A549 (cell line): ENCODE results near the gene NEU3. TPM values are rescaled to one million over a fixed set of nuclear protein-coding genes. Genes with fewer than 3 reads are reported as not detected.
A peak's percentile ranks its signal among the peaks of the same experiment; 100 is the strongest.

Experiments
- ATAC-seq, 2 experiments: fragments of 200-7000 bp in 1 of 2; fragments of >200 bp in 1 of 2; cut with Nextera tagmentation in 1 of 2; cut with Tn5 transposase in 1 of 2; 3 replicates each; pipeline versions ENCODE4 v1.8.0 to v1.9.1; 2018 to 2020; ENCODE audit warnings: mild to moderate bottlenecking in 1 of 2, moderate library complexity in 1 of 2
- CTCF ChIA-PET: fragments of 300-600 bp; sonication (Branson Sonifier 250); formaldehyde crosslinking; extraction: SDS; loops from one replicate; lab custom pipeline; 2021; ENCODE audit warnings: antibody characterized with exemption, inconsistent platforms; lab: Yijun Ruan, JAX
- POLR2A ChIA-PET: fragments of 350-600 bp; formaldehyde crosslinking; extraction: SDS; loops from one replicate; lab custom pipeline; 2021; ENCODE audit warnings: antibody characterized with exemption, inconsistent platforms; lab: Yijun Ruan, JAX
- DNase-seq, 2 experiments: peaks; one replicate each; pipeline versions ENCODE4 v3.0.0 to v3.0.0-alpha.2; 2011 to 2016; ENCODE audit warnings: low read depth in 1 of 2, low spot score in 1 of 2
- FAIRE-seq: peaks from 2 replicates; lab custom pipeline; 2011; peaks lifted over from hg19 to GRCh38; lab: Jason Lieb, UNC
- H3K27ac ChIP-seq, 2 experiments: fragments of >200 bp; sonication (Bioruptor Twin); formaldehyde crosslinking; 3 replicates each; pipeline ENCODE4 v1.5.1; 2016 to 2017
- H3K4me1 ChIP-seq: fragments of >200 bp; sonication (Bioruptor Twin); formaldehyde crosslinking; 3 replicates; pipeline ENCODE4 v1.6.1; 2016
- H3K4me2 ChIP-seq: fragments of >200 bp; sonication (Bioruptor Twin); formaldehyde crosslinking; 3 replicates; pipeline ENCODE4 v1.6.1; 2016
- H3K4me3 ChIP-seq: fragments of >200 bp; sonication (Bioruptor Twin); formaldehyde crosslinking; 3 replicates; pipeline ENCODE4 v1.5.1; 2016
- H3K9me3 ChIP-seq: fragments of >200 bp; sonication (Bioruptor Twin); formaldehyde crosslinking; 3 replicates; pipeline ENCODE4 v1.6.1; 2016
- CBX2 ChIP-seq: fragments of 200-600 bp; sonication (generic); IDR thresholded peaks from 2 replicates; pipeline ENCODE4 v1.6.1; 2016; ENCODE audit warnings: low read depth, mild to moderate bottlenecking, borderline replicate concordance
- FOSB ChIP-seq: fragments of 250-450 bp; sonication (Bioruptor Pico); IDR thresholded peaks from 2 replicates; pipeline ENCODE4 v1.5.0; 2020; ENCODE audit warnings: mild to moderate bottlenecking, moderate library complexity
- JUN ChIP-seq, 2 experiments: fragments of >200 bp; sonication (Bioruptor Twin); formaldehyde crosslinking; IDR thresholded peaks; 2 replicates in 1 of 2; 3 replicates in 1 of 2; pipeline ENCODE4 v1.6.1; 2016 to 2017
- KDM1A ChIP-seq: fragments of 200-600 bp; sonication (generic); IDR thresholded peaks from 2 replicates; pipeline ENCODE4 v1.6.1; 2016; ENCODE audit warnings: low read depth, mild to moderate bottlenecking
- NPAS2 ChIP-seq: fragments of 250-450 bp; sonication (Bioruptor Pico); IDR thresholded peaks from 2 replicates; pipeline ENCODE4 v1.8.0; 2022; ENCODE audit warnings: mild to moderate bottlenecking, moderate library complexity, borderline replicate concordance
- NR3C1 ChIP-seq: fragments of >200 bp; sonication (Bioruptor Twin); formaldehyde crosslinking; IDR thresholded peaks from 3 replicates; pipeline ENCODE4 v1.6.1; 2017
- POLR2A ChIP-seq: IDR thresholded peaks from 2 replicates; pipeline ENCODE4 v1.6.1; 2012; ENCODE audit warnings: mild to moderate bottlenecking, low read length
- RAD21 ChIP-seq, 2 experiments: fragments of >200 bp in 1 of 2; sonication (Bioruptor Twin) in 1 of 2; formaldehyde crosslinking in 1 of 2; IDR thresholded peaks in 1 of 2; conservative IDR thresholded peaks in 1 of 2; 2 replicates in 1 of 2; 3 replicates in 1 of 2; pipeline ENCODE4 v1.6.1; 2012 to 2018; ENCODE audit warnings: inconsistent platforms in 1 of 2
- RCOR1 ChIP-seq: fragments of 150-350 bp; IDR thresholded peaks from 2 replicates; pipeline ENCODE4 v1.6.1; 2014; ENCODE audit warnings: antibody characterized with exemption, low read length, low read depth
- SMC3 ChIP-seq: fragments of >200 bp; sonication (Bioruptor Twin); formaldehyde crosslinking; IDR thresholded peaks from 3 replicates; pipeline ENCODE4 v1.6.1; 2018; ENCODE audit warnings: inconsistent platforms
- ZNF302 ChIP-seq: fragments of 250-450 bp; sonication (Bioruptor Pico); IDR thresholded peaks from 2 replicates; pipeline ENCODE4 v1.9.0; 2021; ENCODE audit warnings: inconsistent platforms, mild to moderate bottlenecking, moderate library complexity
- WGBS: methylation state at CpG from one replicate; pipeline ENCODE4 v1.1.6; 2017; ENCODE audit errors: missing lambda C conversion rate; 5-methylcytosine and 5-hydroxymethylcytosine counted together
- polyA plus RNA-seq, 4 experiments: library from polyadenylated mRNA; depleted of rRNA in 3 of 4; stranded (reverse); fragments of >200 nt; fragmentation: RNase III in 1 of 4; extraction: RNeasy Plus Mini Kit Qiagen cat#74134 plus additional on column Dnase treatment in 1 of 4; gene quantifications; 2 replicates in 3 of 4; 3 replicates in 1 of 4; pipeline ENCODE4 v1.2.3, GENCODE V29; 2011 to 2017
- TF ChIP-seq, protein P1 (sequence below): IDR thresholded peaks from 2 replicates; pipeline ENCODE4 v1.6.1; 2012; ENCODE audit warnings: low read depth, borderline replicate concordance
- TF ChIP-seq, protein P2 (sequence below): fragments of >200 bp; sonication (Bioruptor Twin); formaldehyde crosslinking; IDR thresholded peaks from 3 replicates; pipeline ENCODE4 v1.5.1; 2016
- TF ChIP-seq, protein P3 (sequence below): fragments of 200-600 bp; sonication (generic); IDR thresholded peaks from 2 replicates; pipeline ENCODE4 v1.6.1; 2016; ENCODE audit warnings: antibody characterized with exemption, mild to moderate bottlenecking, moderate library complexity

Gene NEU3
- polyA plus RNA-seq, 2 of the 4 experiments (the other 2 are of a cell fraction): 4.0 to 5.5 TPM

DNA sequence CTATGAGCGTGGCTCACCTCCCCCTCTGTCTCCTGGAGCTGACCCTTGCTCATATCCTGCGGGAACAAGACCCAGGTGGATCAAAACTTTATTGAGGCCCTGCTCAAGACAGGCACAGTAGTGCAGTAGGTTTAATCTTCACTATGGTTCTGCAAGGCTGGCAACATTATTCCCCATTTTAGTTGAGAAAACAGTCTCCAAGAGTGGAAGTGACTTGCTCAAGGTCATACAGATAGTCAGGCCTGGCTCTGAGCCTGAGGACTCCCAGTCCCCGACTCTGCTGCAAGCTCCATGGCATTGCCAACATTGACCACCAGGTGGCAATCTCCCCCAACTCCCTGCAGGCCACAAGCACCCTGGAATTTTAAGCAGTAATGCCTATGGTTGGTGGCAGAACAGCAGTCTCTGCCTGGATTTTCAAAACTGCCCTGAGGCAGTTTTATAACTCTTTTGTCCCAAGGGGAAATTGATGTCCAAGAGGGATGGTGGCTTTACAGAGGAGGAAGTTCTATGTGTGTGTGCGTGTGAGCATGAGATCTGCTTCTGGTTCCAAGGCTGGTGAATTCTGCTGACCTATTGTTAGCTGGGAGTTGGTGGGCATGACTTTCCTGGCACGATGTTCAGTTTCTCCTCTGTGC is 34.1 kb downstream of the NEU3 start:
- FAIRE-seq: no peak
- POLR2A ChIA-PET: interaction anchor here (1.0 to 1.7 kb wide), 2 partner anchors 182 to 226 kb away, joined by 5 read pairs; no protein-coding TSS in a partner anchor

DNA sequence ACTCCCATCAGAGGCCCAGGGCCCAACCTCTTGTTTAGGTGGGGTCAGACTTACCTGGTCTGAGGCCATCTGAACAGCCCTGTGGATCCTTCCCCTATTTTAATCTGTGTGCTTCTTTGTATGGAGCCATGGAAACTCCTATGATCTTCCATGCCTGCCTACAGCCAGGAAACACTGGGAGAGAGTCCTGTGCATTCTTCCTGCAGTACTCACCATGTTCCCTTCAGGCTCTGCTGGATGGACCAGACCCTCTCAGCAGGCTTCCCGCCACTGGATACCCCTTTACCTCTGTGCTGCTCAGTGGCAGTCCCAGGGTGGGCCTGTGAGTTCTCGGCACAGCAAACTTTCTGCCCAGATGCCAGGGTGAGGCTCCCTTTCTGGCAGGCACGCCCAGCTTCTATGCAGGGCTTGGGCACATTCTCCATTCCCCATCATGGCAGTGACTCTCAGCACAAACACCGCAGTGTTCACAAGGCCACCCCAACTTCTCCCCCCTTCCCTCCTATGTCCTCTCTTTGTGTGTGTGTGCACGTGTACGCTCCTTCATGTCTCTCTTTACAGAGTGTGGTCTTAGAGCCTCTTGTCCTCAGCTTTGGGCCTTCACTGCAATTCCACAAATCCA is 34.8 kb downstream of the NEU3 start:
- Histone ChIP-seq H3K4me2 (no peak overlapping the region), H3K9me3 (no peaks in the 10 kb centered on the region; the same call in 2 of the 3 replicates), H3K4me3 (no peak overlapping the region), H3K27ac (no peak overlapping the region)
- POLR2A ChIA-PET: interaction anchor here (1.7 kb wide), 1 partner anchor 181 kb away, joined by 5 read pairs; no protein-coding TSS in a partner anchor
- ATAC-seq (peak; percentile 15 to 27; a peak in 3 of 6 replicates), DNase-seq (no peak)
- WGBS: 92% methylated on average over 6 of the region's 6 CpGs
- CTCF ChIA-PET: interaction anchor here (0.7 to 10.4 kb wide), 37 partner anchors 9 to 576 kb away, joined by 3 to 355 read pairs (median 6); partner anchors contain the start of gene TPBGL
- TF ChIP-seq KDM1A: no peak
- no peak for TF ChIP-seq ZNF302
- TF ChIP-seq, protein P1, sequence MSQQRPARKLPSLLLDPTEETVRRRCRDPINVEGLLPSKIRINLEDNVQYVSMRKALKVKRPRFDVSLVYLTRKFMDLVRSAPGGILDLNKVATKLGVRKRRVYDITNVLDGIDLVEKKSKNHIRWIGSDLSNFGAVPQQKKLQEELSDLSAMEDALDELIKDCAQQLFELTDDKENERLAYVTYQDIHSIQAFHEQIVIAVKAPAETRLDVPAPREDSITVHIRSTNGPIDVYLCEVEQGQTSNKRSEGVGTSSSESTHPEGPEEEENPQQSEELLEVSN: no peak
- TF ChIP-seq POLR2A: no peak
- TF ChIP-seq, protein P2, sequence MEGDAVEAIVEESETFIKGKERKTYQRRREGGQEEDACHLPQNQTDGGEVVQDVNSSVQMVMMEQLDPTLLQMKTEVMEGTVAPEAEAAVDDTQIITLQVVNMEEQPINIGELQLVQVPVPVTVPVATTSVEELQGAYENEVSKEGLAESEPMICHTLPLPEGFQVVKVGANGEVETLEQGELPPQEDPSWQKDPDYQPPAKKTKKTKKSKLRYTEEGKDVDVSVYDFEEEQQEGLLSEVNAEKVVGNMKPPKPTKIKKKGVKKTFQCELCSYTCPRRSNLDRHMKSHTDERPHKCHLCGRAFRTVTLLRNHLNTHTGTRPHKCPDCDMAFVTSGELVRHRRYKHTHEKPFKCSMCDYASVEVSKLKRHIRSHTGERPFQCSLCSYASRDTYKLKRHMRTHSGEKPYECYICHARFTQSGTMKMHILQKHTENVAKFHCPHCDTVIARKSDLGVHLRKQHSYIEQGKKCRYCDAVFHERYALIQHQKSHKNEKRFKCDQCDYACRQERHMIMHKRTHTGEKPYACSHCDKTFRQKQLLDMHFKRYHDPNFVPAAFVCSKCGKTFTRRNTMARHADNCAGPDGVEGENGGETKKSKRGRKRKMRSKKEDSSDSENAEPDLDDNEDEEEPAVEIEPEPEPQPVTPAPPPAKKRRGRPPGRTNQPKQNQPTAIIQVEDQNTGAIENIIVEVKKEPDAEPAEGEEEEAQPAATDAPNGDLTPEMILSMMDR: no peak
- TF ChIP-seq, all 56 proteins: peak for 0
- no peak for FAIRE-seq
- no peaks in the 10 kb centered on the region for H3K4me1 ChIP-seq

More for the DNA sequence above, 34.1 kb downstream of the NEU3 start:
- Histone ChIP-seq H3K4me3 (no peak overlapping the region), H3K4me2 (no peak overlapping the region), H3K4me1 (no peaks in the 10 kb centered on the region), H3K9me3 (no peaks in the 10 kb centered on the region; the same call in 2 of the 3 replicates), H3K27ac (no peak overlapping the region)
- CTCF ChIA-PET: interaction anchor here (0.6 to 10.4 kb wide), 61 partner anchors 9 to 576 kb away, joined by 3 to 355 read pairs (median 4); partner anchors contain the start of gene TPBGL
- ATAC-seq (peak; percentile 96 to 99), DNase-seq (peak; percentile 81 to 86)
- WGBS: 41% methylated on average over 5 of the region's 5 CpGs
- TF ChIP-seq JUN (IDR thresholded peaks at IDR 0.05) (no peak), NR3C1 (no peak), RAD21 (conservative IDR thresholded peaks at IDR 0.05 in 1 of 2, IDR thresholded peaks at IDR 0.05 in 1 of 2) (peak; percentile 91 to 98), CBX2 (no peak), FOSB (CRISPR knock-in tag) (no peak), RCOR1 (no peak), SMC3 (peak; percentile 93), NPAS2 (CRISPR knock-in tag) (no peak)
- TF ChIP-seq, protein P2: peak; percentile 95
- TF ChIP-seq, protein P3, sequence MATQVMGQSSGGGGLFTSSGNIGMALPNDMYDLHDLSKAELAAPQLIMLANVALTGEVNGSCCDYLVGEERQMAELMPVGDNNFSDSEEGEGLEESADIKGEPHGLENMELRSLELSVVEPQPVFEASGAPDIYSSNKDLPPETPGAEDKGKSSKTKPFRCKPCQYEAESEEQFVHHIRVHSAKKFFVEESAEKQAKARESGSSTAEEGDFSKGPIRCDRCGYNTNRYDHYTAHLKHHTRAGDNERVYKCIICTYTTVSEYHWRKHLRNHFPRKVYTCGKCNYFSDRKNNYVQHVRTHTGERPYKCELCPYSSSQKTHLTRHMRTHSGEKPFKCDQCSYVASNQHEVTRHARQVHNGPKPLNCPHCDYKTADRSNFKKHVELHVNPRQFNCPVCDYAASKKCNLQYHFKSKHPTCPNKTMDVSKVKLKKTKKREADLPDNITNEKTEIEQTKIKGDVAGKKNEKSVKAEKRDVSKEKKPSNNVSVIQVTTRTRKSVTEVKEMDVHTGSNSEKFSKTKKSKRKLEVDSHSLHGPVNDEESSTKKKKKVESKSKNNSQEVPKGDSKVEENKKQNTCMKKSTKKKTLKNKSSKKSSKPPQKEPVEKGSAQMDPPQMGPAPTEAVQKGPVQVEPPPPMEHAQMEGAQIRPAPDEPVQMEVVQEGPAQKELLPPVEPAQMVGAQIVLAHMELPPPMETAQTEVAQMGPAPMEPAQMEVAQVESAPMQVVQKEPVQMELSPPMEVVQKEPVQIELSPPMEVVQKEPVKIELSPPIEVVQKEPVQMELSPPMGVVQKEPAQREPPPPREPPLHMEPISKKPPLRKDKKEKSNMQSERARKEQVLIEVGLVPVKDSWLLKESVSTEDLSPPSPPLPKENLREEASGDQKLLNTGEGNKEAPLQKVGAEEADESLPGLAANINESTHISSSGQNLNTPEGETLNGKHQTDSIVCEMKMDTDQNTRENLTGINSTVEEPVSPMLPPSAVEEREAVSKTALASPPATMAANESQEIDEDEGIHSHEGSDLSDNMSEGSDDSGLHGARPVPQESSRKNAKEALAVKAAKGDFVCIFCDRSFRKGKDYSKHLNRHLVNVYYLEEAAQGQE: peak; percentile 77
